Bronchial epithelial cell (primary cell): Measurements from ENCODE around the gene ABCC12. TPM values are rescaled to one million over a fixed set of nuclear protein-coding genes. Genes with fewer than 3 reads are reported as not detected.

Experiments
- DNase-seq: peaks from one replicate; pipeline ENCODE4 v3.0.0-alpha.2; 2010; ENCODE audit warnings: low read depth
- FAIRE-seq: peaks from 2 replicates; lab custom pipeline; 2011; peaks lifted over from hg19 to GRCh38; lab: Jason Lieb, UNC
- H3K27me3 ChIP-seq: 2 replicates; pipeline ENCODE4 v1.5.1; 2011; ENCODE audit warnings: low read length; ENCODE audit not compliant: control insufficient read depth, insufficient read depth
- H3K36me3 ChIP-seq: 2 replicates; pipeline ENCODE4 v1.5.1; 2011; ENCODE audit warnings: low read length; ENCODE audit not compliant: control insufficient read depth, insufficient read depth
- H3K4me3 ChIP-seq: 2 replicates; pipeline ENCODE4 v1.5.1; 2011; ENCODE audit warnings: mild to moderate bottlenecking, low read depth, low read length, control low read depth
- CTCF ChIP-seq: IDR thresholded peaks from 2 replicates; pipeline ENCODE4 v1.5.1; 2011; ENCODE audit warnings: mild to moderate bottlenecking, moderate library complexity, low read length, control low read depth, inconsistent platforms; ENCODE audit not compliant: insufficient read depth, severe bottlenecking
- total RNA-seq: library from RNA; depleted of rRNA; stranded (reverse); fragments of >200 nt; gene quantifications from 2 replicates; pipeline ENCODE4 v1.2.1, GENCODE V29; 2014

Gene ABCC12
- total RNA-seq, 1 donor from 2014 or later, result not detected

- no peak for FAIRE-seq
- no peaks in the 10 kb centered on the region for H3K36me3 ChIP-seq
- peaks cover 4% of the 10 kb centered on the region for H3K27me3 ChIP-seq
- no peak for DNase-seq
- H3K4me3 ChIP-seq, result no peak overlapping the region
- TF ChIP-seq CTCF, result no peak
Observed at GRCh38 chr16:48112600-48112999, 43.2 kb downstream of the ABCC12 start.

GRCh38 chr16:48110982-48111381, 44.8 kb downstream of the ABCC12 start:
- FAIRE-seq, result no peak

GRCh38 chr16:48110000-48110399, 45.8 kb downstream of the ABCC12 start:
- FAIRE-seq, result no peak
- Histone ChIP-seq H3K36me3 (no peaks in the 10 kb centered on the region), H3K27me3 (peaks cover 6% of the 10 kb centered on the region), H3K4me3 (no peak overlapping the region)
- TF ChIP-seq CTCF, result no peak
- DNase-seq, result no peak

More at GRCh38 chr16:48110982-48111381, 44.8 kb downstream of the ABCC12 start:
- DNase-seq, result no peak
- Histone ChIP-seq H3K4me3 (no peak overlapping the region), H3K36me3 (no peaks in the 10 kb centered on the region), H3K27me3 (peaks cover 6% of the 10 kb centered on the region)
- no peak for TF ChIP-seq CTCF

GRCh38 chr16:48109475-48109874, 46.3 kb downstream of the ABCC12 start:
- DNase-seq (no peak), FAIRE-seq (no peak)
- TF ChIP-seq CTCF, result no peak
- Histone ChIP-seq H3K4me3 (no peak overlapping the region), H3K36me3 (no peaks in the 10 kb centered on the region), H3K27me3 (peaks cover 6% of the 10 kb centered on the region)

GRCh38 chr16:48106446-48106845, 49.3 kb downstream of the ABCC12 start:
- FAIRE-seq, result no peak

More at GRCh38 chr16:48106446-48106845, 49.3 kb downstream of the ABCC12 start:
- no peak for TF ChIP-seq CTCF
- Histone ChIP-seq H3K36me3 (no peaks in the 10 kb centered on the region), H3K4me3 (no peak overlapping the region), H3K27me3 (peaks cover 6% of the 10 kb centered on the region)
- DNase-seq, result no peak

Other genes with a start within 250 kb of the ABCC12 start
- 37.8 and 41.9 TPM in 2 replicates for gene LONP2, start 88.3 kb upstream of the ABCC12 start, total RNA-seq
- gene ABCC11, start 91.5 kb upstream of the ABCC12 start, total RNA-seq, result 0.13 and 0.26 TPM in 2 replicates
- gene SIAH1, start 229.4 kb upstream of the ABCC12 start, total RNA-seq, result 59.5 and 60.0 TPM in 2 replicates